HepG2 (cell line): ENCODE measurements around the gene ELAC2. TPM values are rescaled to one million over a fixed set of nuclear protein-coding genes. Genes with fewer than 3 reads are reported as not detected.

Experiments used
- ATAC-seq: fragments of 200-7000 bp; cut with Tn5 transposase; 3 replicates; pipeline ENCODE4 v1.9.1; 2020; ENCODE audit warnings: mild to moderate bottlenecking, moderate library complexity
- BruUV-seq: library from RNA; stranded (reverse); fragments of 400-500 nt; replicated peaks from 2 replicates; lab custom pipeline; 2021; lab: Mats Ljungman, UMichigan
- CTCF ChIA-PET: fragments of 300-600 bp; formaldehyde crosslinking; extraction: SDS; loops from one replicate; lab custom pipeline; 2021; ENCODE audit warnings: low total read pairs, inconsistent platforms, low intra/inter-chr PET ratio; lab: Yijun Ruan, JAX
- POLR2A ChIA-PET: fragments of 350-600 bp; sonication (Branson Sonifier 250); formaldehyde crosslinking; loops from one replicate; lab custom pipeline; 2020; ENCODE audit warnings: antibody characterized with exemption, inconsistent platforms; lab: Yijun Ruan, JAX
- DNase-seq: peaks from one replicate; pipeline ENCODE4 v3.0.0-alpha.2; 2015; ENCODE audit warnings: low spot score
- FAIRE-seq: peaks from 3 replicates; lab custom pipeline; 2011; peaks lifted over from hg19 to GRCh38; lab: Jason Lieb, UNC
- H2AFZ ChIP-seq: one replicate; pipeline ENCODE4 v1.6.1; 2011; ENCODE audit warnings: low read length, inconsistent platforms
- H3K27ac ChIP-seq: fragments of 300-600 bp; 3 replicates; pipeline ENCODE4 v1.8.0; 2011; ENCODE audit warnings: mixed run types, mild to moderate bottlenecking, mixed read lengths, low read length, inconsistent platforms; ENCODE audit not compliant: insufficient read depth; ENCODE audit errors: extremely low read length
- H3K27me3 ChIP-seq, 2 experiments: fragments of 200-600 bp in 1 of 2; 2 replicates in 1 of 2; 3 replicates in 1 of 2; pipeline versions ENCODE4 v1.6.0 to v1.8.0; 2011; ENCODE audit warnings: low read length in 2 of 2, mild to moderate bottlenecking in 2 of 2, moderate library complexity in 2 of 2, inconsistent platforms in 1 of 2; ENCODE audit not compliant: insufficient read depth in 2 of 2, control insufficient read depth in 1 of 2
- H3K36me3 ChIP-seq, 2 experiments: fragments of 200-600 bp in 1 of 2; replicated peaks in 1 of 2; 2 replicates in 1 of 2; 3 replicates in 1 of 2; pipeline versions ENCODE4 v1.5.1 to v1.8.0; 2011; ENCODE audit warnings: low read length in 2 of 2, inconsistent platforms in 1 of 2; ENCODE audit not compliant: insufficient read depth in 2 of 2, control insufficient read depth in 1 of 2
- H3K4me1 ChIP-seq: 2 replicates; pipeline ENCODE4 v1.5.1; 2012; ENCODE audit warnings: low read length, inconsistent platforms; ENCODE audit not compliant: insufficient read depth
- H3K4me2 ChIP-seq: 2 replicates; pipeline ENCODE4 v1.6.0; 2011; ENCODE audit warnings: low read depth, low read length, inconsistent platforms
- H3K4me3 ChIP-seq, 3 experiments: fragments of 200-600 bp in 1 of 3; sonication (generic), shearing (Covaris generic) in 1 of 3; replicated peaks in 1 of 3; 2 replicates each; pipeline ENCODE4 v1.5.1; 2011 to 2016; ENCODE audit warnings: low read length in 3 of 3, inconsistent platforms in 2 of 3, low read depth in 2 of 3, mild to moderate bottlenecking in 2 of 3, control low read depth in 1 of 3, mixed read lengths in 1 of 3; ENCODE audit not compliant: insufficient read depth in 1 of 3
- H3K79me2 ChIP-seq: one replicate; pipeline ENCODE4 v1.6.1; 2011; ENCODE audit warnings: low read length, inconsistent platforms; ENCODE audit not compliant: insufficient read depth
- H3K9ac ChIP-seq: 2 replicates; pipeline ENCODE4 v1.6.0; 2011; ENCODE audit warnings: mild to moderate bottlenecking, low read depth, low read length, inconsistent platforms; ENCODE audit not compliant: insufficient read depth
- H3K9me3 ChIP-seq: 2 replicates; pipeline ENCODE4 v1.5.1; 2012; ENCODE audit warnings: mild to moderate bottlenecking, low read length
- H4K20me1 ChIP-seq: 2 replicates; pipeline ENCODE4 v1.6.0; 2011; ENCODE audit warnings: inconsistent platforms, mild to moderate bottlenecking, low read length, moderate library complexity; ENCODE audit not compliant: insufficient read depth
- HMGA1 ChIP-seq: sonication (generic); formaldehyde crosslinking; conservative IDR thresholded peaks from 2 replicates; pipeline ENCODE4 v1.4.0; 2020; ENCODE audit warnings: missing genetic modification reagents
- HOXA5 ChIP-seq: sonication (generic); formaldehyde crosslinking; IDR thresholded peaks from 2 replicates; pipeline ENCODE4 v1.4.0; 2020; ENCODE audit warnings: missing genetic modification reagents
- KAT7 ChIP-seq: IDR thresholded peaks from 2 replicates; pipeline ENCODE4 v1.6.1; 2018; ENCODE audit warnings: borderline replicate concordance, missing compliant biosample characterization
- KLF9 ChIP-seq: IDR thresholded peaks from 2 replicates; pipeline ENCODE4 v1.6.1; 2016; ENCODE audit warnings: low read depth
- NFKBIZ ChIP-seq: IDR thresholded peaks from 2 replicates; pipeline ENCODE4 v1.6.1; 2018; ENCODE audit warnings: missing genetic modification reagents, missing compliant biosample characterization
- TBP ChIP-seq: sonication (generic); formaldehyde crosslinking; IDR thresholded peaks from 2 replicates; pipeline ENCODE4 v1.5.0; 2020; ENCODE audit warnings: missing genetic modification reagents
- ZFX ChIP-seq: sonication (generic); formaldehyde crosslinking; IDR thresholded peaks from 2 replicates; pipeline ENCODE4 v1.4.0; 2020; ENCODE audit warnings: mild to moderate bottlenecking, low read depth, missing genetic modification reagents, moderate library complexity
- WGBS: methylation state at CpG from one replicate; pipeline ENCODE4 v1.1.6; 2017; ENCODE audit warnings: low lambda C conversion rate; 5-methylcytosine and 5-hydroxymethylcytosine counted together
- in situ Hi-C: cut with HindIII; loops from 2 replicates; pipeline ENCODE4 v1.10.0; 2017; ENCODE audit warnings: low pct_unique_long_range_greater_than_20kb; ENCODE audit not compliant: extremely low pct_ligation_motif_present
- intact Hi-C: fragments of 100-400 bp; cut with micrococcal nuclease; formaldehyde crosslinking; loops from one replicate; pipeline ENCODE4 v1.10.0; 2022; ENCODE audit not compliant: unreplicated experiment
- polyA plus RNA-seq, 8 experiments: library from polyadenylated mRNA; depleted of rRNA in 3 of 8; stranded (reverse) in 7 of 8; unstranded in 1 of 8; fragments of >200 nt; fragmentation: Illumina TruSeq in 4 of 8; extraction: Trizol in 4 of 8; gene quantifications; 2 replicates each; pipeline versions ENCODE4 v1.2.1 to v1.2.3, GENCODE V29; 2011 to 2016; ENCODE audit warnings: low read depth in 4 of 8, missing spikeins in 1 of 8, mixed read lengths in 1 of 8; ENCODE audit not compliant: insufficient read depth in 1 of 8
- total RNA-seq, 5 experiments: library from RNA; depleted of rRNA; stranded (reverse); fragments of >200 nt; fragmentation: Illumina TruSeq; extraction: Trizol; gene quantifications; 2 replicates each; pipeline ENCODE4 v1.2.3, GENCODE V29; 2016; ENCODE audit warnings: low read depth in 1 of 5
- TF ChIP-seq, protein P1 (sequence below): sonication (generic); formaldehyde crosslinking; IDR thresholded peaks from 2 replicates; pipeline ENCODE4 v1.5.1; 2020; ENCODE audit warnings: mild to moderate bottlenecking, missing genetic modification reagents, borderline replicate concordance
- TF ChIP-seq, protein P2 (sequence below): IDR thresholded peaks from 2 replicates; pipeline ENCODE4 v1.6.1; 2016; ENCODE audit warnings: low read depth

Gene ELAC2
- total and polyA plus RNA-seq, 2 of the 13 experiments (the other 11 are each of a cell fraction or from before 2014, with no cell fraction given): 35.6 to 50.4 TPM

DNA sequence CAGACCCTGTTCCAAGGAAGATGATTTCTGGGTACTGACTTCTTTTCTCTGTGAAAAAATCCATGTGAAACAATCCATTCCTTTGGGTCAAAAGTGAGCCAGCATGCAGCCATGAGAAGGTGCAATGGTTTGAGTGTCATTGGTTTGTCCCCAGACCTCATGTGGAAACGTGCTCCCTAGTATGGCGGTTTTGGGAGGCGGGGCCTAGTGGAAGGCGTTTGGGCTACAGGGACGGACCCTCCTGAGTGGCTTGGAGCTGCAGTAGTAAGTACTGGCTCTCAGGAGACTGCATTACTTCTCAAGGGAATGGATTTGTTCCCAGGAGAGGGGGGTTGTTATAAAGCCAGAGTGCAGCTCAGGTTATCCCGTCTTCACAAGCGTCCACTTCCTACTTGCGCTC lies 19.4 kb downstream of the ELAC2 start (continued):
- TF ChIP-seq KAT7 (CRISPR knock-in tag): no peak

DNA sequence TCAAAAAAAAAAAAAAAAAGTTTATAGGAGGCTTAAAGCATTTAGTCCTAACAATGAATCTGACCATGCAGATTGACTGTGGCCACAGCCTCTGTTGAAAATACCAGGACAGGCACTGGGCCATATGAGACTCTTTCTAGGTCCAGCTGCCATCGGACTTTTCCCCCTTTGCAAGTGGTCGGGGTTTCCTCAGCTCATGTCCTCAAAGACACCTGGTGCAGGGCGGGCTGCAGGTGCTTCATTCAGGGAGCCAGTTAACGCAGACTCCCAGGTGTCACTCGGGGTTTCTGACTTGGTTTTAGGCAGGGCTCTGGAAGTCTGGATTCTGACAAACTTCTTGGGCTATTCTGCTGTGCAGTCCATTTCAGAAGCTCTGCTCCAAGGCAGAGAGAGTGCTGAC lies 20.9 kb downstream of the ELAC2 start:
- in situ Hi-C loops (no loop called here), intact Hi-C loops (no loop called here)
- ChIA-PET CTCF (no interaction called here), POLR2A (no interaction called here)
- Histone ChIP-seq H3K4me3 (no peak overlapping the region), H2AFZ (no peak overlapping the region), H3K27ac (no peak overlapping the region), H3K79me2 (no peaks in the 10 kb centered on the region), H3K36me3 (peaks cover 36 to 89% of the 10 kb centered on the region in 2 experiments), H3K9ac (no peak overlapping the region), H4K20me1 (no peaks in the 10 kb centered on the region), H3K9me3 (no peaks in the 10 kb centered on the region), H3K27me3 (no peaks in the 10 kb centered on the region), H3K4me1 (no peaks in the 10 kb centered on the region), H3K4me2 (no peak overlapping the region)
- 86% methylated on average over 5 of the region's 5 CpGs for WGBS
- no TSS peak for BruUV-seq
- no peak for DNase-seq
- no peak for FAIRE-seq
- TF ChIP-seq KLF9 (CRISPR knock-in tag): no peak
- no peak for TF ChIP-seq TBP (CRISPR knock-in tag)
- TF ChIP-seq HMGA1 (CRISPR knock-in tag): no peak
- TF ChIP-seq ZFX: no peak
- TF ChIP-seq, protein P1, sequence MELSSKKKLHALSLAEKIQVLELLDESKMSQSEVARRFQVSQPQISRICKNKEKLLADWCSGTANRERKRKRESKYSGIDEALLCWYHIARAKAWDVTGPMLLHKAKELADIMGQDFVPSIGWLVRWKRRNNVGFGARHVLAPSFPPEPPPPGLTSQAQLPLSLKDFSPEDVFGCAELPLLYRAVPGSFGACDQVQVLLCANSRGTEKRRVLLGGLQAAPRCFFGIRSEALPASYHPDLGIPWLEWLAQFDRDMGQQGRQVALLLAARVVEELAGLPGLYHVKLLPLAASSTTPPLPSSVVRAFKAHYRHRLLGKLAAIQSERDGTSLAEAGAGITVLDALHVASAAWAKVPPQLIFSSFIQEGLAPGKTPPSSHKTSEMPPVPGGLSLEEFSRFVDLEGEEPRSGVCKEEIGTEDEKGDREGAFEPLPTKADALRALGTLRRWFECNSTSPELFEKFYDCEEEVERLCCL (CRISPR knock-in tag): no peak
- TF ChIP-seq HOXA5: no peak
- TF ChIP-seq, protein P2, sequence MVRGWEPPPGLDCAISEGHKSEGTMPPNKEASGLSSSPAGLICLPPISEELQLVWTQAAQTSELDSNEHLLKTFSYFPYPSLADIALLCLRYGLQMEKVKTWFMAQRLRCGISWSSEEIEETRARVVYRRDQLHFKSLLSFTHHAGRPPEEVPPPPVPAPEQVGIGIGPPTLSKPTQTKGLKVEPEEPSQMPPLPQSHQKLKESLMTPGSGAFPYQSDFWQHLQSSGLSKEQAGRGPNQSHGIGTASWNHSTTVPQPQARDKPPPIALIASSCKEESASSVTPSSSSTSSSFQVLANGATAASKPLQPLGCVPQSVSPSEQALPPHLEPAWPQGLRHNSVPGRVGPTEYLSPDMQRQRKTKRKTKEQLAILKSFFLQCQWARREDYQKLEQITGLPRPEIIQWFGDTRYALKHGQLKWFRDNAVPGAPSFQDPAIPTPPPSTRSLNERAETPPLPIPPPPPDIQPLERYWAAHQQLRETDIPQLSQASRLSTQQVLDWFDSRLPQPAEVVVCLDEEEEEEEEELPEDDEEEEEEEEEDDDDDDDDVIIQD: no peak
- TF ChIP-seq NFKBIZ (CRISPR knock-in tag): no peak
- no peak for ATAC-seq
